SJCRH30 (cell line): ENCODE measurements around the gene SEPTIN11. TPM values are rescaled to one million over a fixed set of nuclear protein-coding genes. Genes with fewer than 3 reads are reported as not detected.
A peak's percentile ranks its signal among the peaks of the same experiment; 100 is the strongest.
"Not testable (repeated sequence)": the region's sequence is repeated elsewhere in the genome, so short reads cannot be mapped to it uniquely, and the experiment has no call there.

Experiments
- DNase-seq, 2 experiments: peaks; one replicate each; pipeline ENCODE4 v3.0.0-alpha.2; 2015 to 2020
- H3K27ac ChIP-seq: fragments of 250-450 bp; sonication (Bioruptor Pico); 2 replicates; pipeline ENCODE4 v1.5.1; 2020; ENCODE audit warnings: mild to moderate bottlenecking, moderate library complexity
- H3K27me3 ChIP-seq: fragments of 250-450 bp; sonication (Bioruptor Pico); 2 replicates; pipeline ENCODE4 v1.5.1; 2020; ENCODE audit warnings: mild to moderate bottlenecking, moderate library complexity
- H3K36me3 ChIP-seq: fragments of 250-450 bp; sonication (Bioruptor Pico); 2 replicates; pipeline ENCODE4 v1.5.1; 2020; ENCODE audit warnings: mild to moderate bottlenecking, moderate library complexity
- H3K4me1 ChIP-seq: fragments of 250-450 bp; sonication (Bioruptor Pico); 2 replicates; pipeline ENCODE4 v1.5.1; 2020; ENCODE audit warnings: mild to moderate bottlenecking, moderate library complexity
- H3K4me3 ChIP-seq: fragments of 250-450 bp; sonication (Bioruptor Pico); 2 replicates; pipeline ENCODE4 v1.5.1; 2020; ENCODE audit warnings: mild to moderate bottlenecking, moderate library complexity
- H3K9me3 ChIP-seq: fragments of 250-450 bp; sonication (Bioruptor Pico); replicated peaks from 2 replicates; pipeline ENCODE4 v1.5.1; 2020; ENCODE audit warnings: mild to moderate bottlenecking, moderate library complexity
- total RNA-seq: library from RNA; depleted of rRNA; stranded (reverse); fragments of >200 nt; shearing (Covaris generic); gene quantifications from 2 replicates; pipeline ENCODE4 v1.2.3, GENCODE V29; 2014

Gene SEPTIN11
- total RNA-seq, 1 experiment from 2014 or later, result 294 TPM

- no peak overlapping the region for H3K27ac ChIP-seq
- DNase-seq, result no peak
- no peak overlapping the region for H3K4me3 ChIP-seq
- no peaks in the 10 kb centered on the region for H3K27me3 ChIP-seq
- H3K4me1 ChIP-seq, result peaks cover 15% of the 10 kb centered on the region
- H3K36me3 ChIP-seq, result peaks cover 23% of the 10 kb centered on the region
- H3K9me3 ChIP-seq, result no peaks in the 10 kb centered on the region
These were observed 13.0 kb downstream of the SEPTIN11 start for GRCh38 chr4:76962406-76963130.

- H3K36me3 ChIP-seq, result peaks cover 22% of the 10 kb centered on the region
- no peak overlapping the region for H3K4me3 ChIP-seq
- H3K27me3 ChIP-seq, result no peaks in the 10 kb centered on the region
- no peaks in the 10 kb centered on the region for H3K9me3 ChIP-seq
- DNase-seq, result no peak
- H3K4me1 ChIP-seq, result peaks cover 22% of the 10 kb centered on the region
- no peak overlapping the region for H3K27ac ChIP-seq
These were observed 13.7 kb downstream of the SEPTIN11 start for GRCh38 chr4:76963131-76963750.

- not testable (repeated sequence) for H3K27ac ChIP-seq, H3K27me3 ChIP-seq, H3K4me3 ChIP-seq, DNase-seq, H3K9me3 ChIP-seq
- H3K36me3 ChIP-seq, result peaks cover 22% of the 10 kb centered on the region
- H3K4me1 ChIP-seq, result peaks cover 29% of the 10 kb centered on the region
These were observed 14.4 kb downstream of the SEPTIN11 start for GRCh38 chr4:76963927-76964326.

- DNase-seq, result no peak
- Histone ChIP-seq H3K9me3 (no peaks in the 10 kb centered on the region), H3K4me3 (no peak overlapping the region), H3K27me3 (no peaks in the 10 kb centered on the region), H3K27ac (no peak overlapping the region), H3K4me1 (peaks cover 37% of the 10 kb centered on the region), H3K36me3 (peaks cover 17% of the 10 kb centered on the region)
These were observed 15.2 kb downstream of the SEPTIN11 start for GRCh38 chr4:76964769-76965168.

- Histone ChIP-seq H3K36me3 (peaks cover 12% of the 10 kb centered on the region; the same call in 1 of the 2 replicates), H3K27me3 (no peaks in the 10 kb centered on the region), H3K4me1 (peaks cover 50% of the 10 kb centered on the region), H3K27ac (no peak overlapping the region), H3K9me3 (no peaks in the 10 kb centered on the region), H3K4me3 (no peak overlapping the region)
- DNase-seq, result no peak
These were observed 16.5 kb downstream of the SEPTIN11 start for GRCh38 chr4:76965866-76966579.

GRCh38 chr4:76968937-76969336, 19.4 kb downstream of the SEPTIN11 start:
- no peaks in the 10 kb centered on the region for H3K27me3 ChIP-seq
- peaks cover 54% of the 10 kb centered on the region for H3K4me1 ChIP-seq
- peak overlapping the region; percentile 79 for H3K27ac ChIP-seq
- H3K4me3 ChIP-seq, result no peak overlapping the region
- H3K36me3 ChIP-seq, result peaks cover 21% of the 10 kb centered on the region
- no peaks in the 10 kb centered on the region for H3K9me3 ChIP-seq
- peak in 1 of 2 experiments; percentile 52 for DNase-seq

- Histone ChIP-seq H3K36me3 (peaks cover 22% of the 10 kb centered on the region), H3K9me3 (no peaks in the 10 kb centered on the region), H3K27ac (peak overlapping the region; percentile 79), H3K4me1 (peaks cover 54% of the 10 kb centered on the region), H3K4me3 (no peak overlapping the region), H3K27me3 (no peaks in the 10 kb centered on the region)
- DNase-seq, result peak in 1 of 2 experiments; percentile 71
These were observed 19.9 kb downstream of the SEPTIN11 start for GRCh38 chr4:76969495-76969894.

GRCh38 chr4:76969941-76970529, 20.5 kb downstream of the SEPTIN11 start:
- Histone ChIP-seq H3K27ac (peak overlapping the region; percentile 79), H3K4me3 (no peak overlapping the region), H3K9me3 (no peaks in the 10 kb centered on the region), H3K36me3 (peaks cover 21% of the 10 kb centered on the region), H3K4me1 (peaks cover 54% of the 10 kb centered on the region), H3K27me3 (no peaks in the 10 kb centered on the region)
- DNase-seq, result peak in 1 of 2 experiments; percentile 63

- peaks cover 29% of the 10 kb centered on the region for H3K36me3 ChIP-seq
- no peak for DNase-seq
- peaks cover 54% of the 10 kb centered on the region for H3K4me1 ChIP-seq
- H3K9me3 ChIP-seq, result no peaks in the 10 kb centered on the region
- H3K27ac ChIP-seq, result no peak overlapping the region
- H3K27me3 ChIP-seq, result no peaks in the 10 kb centered on the region
- H3K4me3 ChIP-seq, result no peak overlapping the region
These were observed 22.8 kb downstream of the SEPTIN11 start for GRCh38 chr4:76972306-76972705.

GRCh38 chr4:76974150-76974549, 24.6 kb downstream of the SEPTIN11 start:
- H3K4me1 ChIP-seq, result peaks cover 48% of the 10 kb centered on the region
- peaks cover 31% of the 10 kb centered on the region for H3K36me3 ChIP-seq
- no peaks in the 10 kb centered on the region for H3K27me3 ChIP-seq
- no peaks in the 10 kb centered on the region for H3K9me3 ChIP-seq
- no peak overlapping the region for H3K4me3 ChIP-seq
- no peak for DNase-seq
- no peak overlapping the region for H3K27ac ChIP-seq

GRCh38 chr4:76977113-76977512, 27.6 kb downstream of the SEPTIN11 start:
- Histone ChIP-seq H3K4me1 (peaks cover 47% of the 10 kb centered on the region), H3K4me3 (no peak overlapping the region), H3K27ac (no peak overlapping the region), H3K27me3 (no peaks in the 10 kb centered on the region), H3K9me3 (no peaks in the 10 kb centered on the region), H3K36me3 (peaks cover 30% of the 10 kb centered on the region)
- DNase-seq, result no peak

- no peak overlapping the region for H3K4me3 ChIP-seq
- no peaks in the 10 kb centered on the region for H3K27me3 ChIP-seq
- peaks cover 23% of the 10 kb centered on the region for H3K36me3 ChIP-seq
- H3K4me1 ChIP-seq, result peaks cover 52% of the 10 kb centered on the region
- no peak overlapping the region for H3K27ac ChIP-seq
- no peaks in the 10 kb centered on the region for H3K9me3 ChIP-seq
- no peak for DNase-seq
These were observed 28.3 kb downstream of the SEPTIN11 start for GRCh38 chr4:76977736-76978350.

GRCh38 chr4:76979236-76979635, 29.7 kb downstream of the SEPTIN11 start:
- H3K4me1 ChIP-seq, result peaks cover 65% of the 10 kb centered on the region
- H3K4me3 ChIP-seq, result no peak overlapping the region
- no peaks in the 10 kb centered on the region for H3K9me3 ChIP-seq
- DNase-seq, result no peak
- H3K27ac ChIP-seq, result no peak overlapping the region
- H3K36me3 ChIP-seq, result peaks cover 17% of the 10 kb centered on the region
- no peaks in the 10 kb centered on the region for H3K27me3 ChIP-seq

GRCh38 chr4:76980261-76980660, 30.7 kb downstream of the SEPTIN11 start:
- DNase-seq, result peak; percentile 84 to 95
- no peak overlapping the region for H3K4me3 ChIP-seq
- H3K4me1 ChIP-seq, result peaks cover 75% of the 10 kb centered on the region
- no peaks in the 10 kb centered on the region for H3K9me3 ChIP-seq
- peaks cover 10% of the 10 kb centered on the region; the same call in 1 of the 2 replicates for H3K36me3 ChIP-seq
- peak overlapping the region; percentile 44 for H3K27ac ChIP-seq
- H3K27me3 ChIP-seq, result no peaks in the 10 kb centered on the region
